Measurements from ENCODE around the gene TAF4.
"Not testable (repeated sequence)": the region's sequence is repeated elsewhere in the genome, so short reads cannot be mapped to it uniquely, and the experiment has no call there.

DNA sequence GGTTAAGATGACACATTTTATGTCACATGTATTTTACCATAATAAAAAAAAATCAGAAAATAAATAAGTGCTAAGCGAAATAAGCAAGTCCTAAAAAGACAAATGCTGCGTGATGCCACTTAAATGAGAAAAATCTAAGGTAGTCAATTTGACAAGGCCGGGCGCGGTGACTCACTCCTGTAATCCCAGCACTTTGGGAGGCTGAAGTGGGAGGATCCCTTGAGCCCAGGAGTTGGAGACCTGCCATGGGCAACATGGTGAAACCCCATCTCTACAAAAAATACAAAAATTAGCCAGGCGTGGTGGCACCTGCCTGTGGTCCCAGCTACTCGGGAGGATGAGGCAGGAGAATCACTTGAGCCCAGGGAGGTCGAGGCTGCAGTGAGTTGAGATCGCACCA is 18.5 kb upstream of the TAF4 start:
- TF ChIP-seq, protein P1, sequence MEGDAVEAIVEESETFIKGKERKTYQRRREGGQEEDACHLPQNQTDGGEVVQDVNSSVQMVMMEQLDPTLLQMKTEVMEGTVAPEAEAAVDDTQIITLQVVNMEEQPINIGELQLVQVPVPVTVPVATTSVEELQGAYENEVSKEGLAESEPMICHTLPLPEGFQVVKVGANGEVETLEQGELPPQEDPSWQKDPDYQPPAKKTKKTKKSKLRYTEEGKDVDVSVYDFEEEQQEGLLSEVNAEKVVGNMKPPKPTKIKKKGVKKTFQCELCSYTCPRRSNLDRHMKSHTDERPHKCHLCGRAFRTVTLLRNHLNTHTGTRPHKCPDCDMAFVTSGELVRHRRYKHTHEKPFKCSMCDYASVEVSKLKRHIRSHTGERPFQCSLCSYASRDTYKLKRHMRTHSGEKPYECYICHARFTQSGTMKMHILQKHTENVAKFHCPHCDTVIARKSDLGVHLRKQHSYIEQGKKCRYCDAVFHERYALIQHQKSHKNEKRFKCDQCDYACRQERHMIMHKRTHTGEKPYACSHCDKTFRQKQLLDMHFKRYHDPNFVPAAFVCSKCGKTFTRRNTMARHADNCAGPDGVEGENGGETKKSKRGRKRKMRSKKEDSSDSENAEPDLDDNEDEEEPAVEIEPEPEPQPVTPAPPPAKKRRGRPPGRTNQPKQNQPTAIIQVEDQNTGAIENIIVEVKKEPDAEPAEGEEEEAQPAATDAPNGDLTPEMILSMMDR (IDR thresholded peaks at IDR 0.05): not testable (repeated sequence)
- TF ChIP-seq, protein P2, sequence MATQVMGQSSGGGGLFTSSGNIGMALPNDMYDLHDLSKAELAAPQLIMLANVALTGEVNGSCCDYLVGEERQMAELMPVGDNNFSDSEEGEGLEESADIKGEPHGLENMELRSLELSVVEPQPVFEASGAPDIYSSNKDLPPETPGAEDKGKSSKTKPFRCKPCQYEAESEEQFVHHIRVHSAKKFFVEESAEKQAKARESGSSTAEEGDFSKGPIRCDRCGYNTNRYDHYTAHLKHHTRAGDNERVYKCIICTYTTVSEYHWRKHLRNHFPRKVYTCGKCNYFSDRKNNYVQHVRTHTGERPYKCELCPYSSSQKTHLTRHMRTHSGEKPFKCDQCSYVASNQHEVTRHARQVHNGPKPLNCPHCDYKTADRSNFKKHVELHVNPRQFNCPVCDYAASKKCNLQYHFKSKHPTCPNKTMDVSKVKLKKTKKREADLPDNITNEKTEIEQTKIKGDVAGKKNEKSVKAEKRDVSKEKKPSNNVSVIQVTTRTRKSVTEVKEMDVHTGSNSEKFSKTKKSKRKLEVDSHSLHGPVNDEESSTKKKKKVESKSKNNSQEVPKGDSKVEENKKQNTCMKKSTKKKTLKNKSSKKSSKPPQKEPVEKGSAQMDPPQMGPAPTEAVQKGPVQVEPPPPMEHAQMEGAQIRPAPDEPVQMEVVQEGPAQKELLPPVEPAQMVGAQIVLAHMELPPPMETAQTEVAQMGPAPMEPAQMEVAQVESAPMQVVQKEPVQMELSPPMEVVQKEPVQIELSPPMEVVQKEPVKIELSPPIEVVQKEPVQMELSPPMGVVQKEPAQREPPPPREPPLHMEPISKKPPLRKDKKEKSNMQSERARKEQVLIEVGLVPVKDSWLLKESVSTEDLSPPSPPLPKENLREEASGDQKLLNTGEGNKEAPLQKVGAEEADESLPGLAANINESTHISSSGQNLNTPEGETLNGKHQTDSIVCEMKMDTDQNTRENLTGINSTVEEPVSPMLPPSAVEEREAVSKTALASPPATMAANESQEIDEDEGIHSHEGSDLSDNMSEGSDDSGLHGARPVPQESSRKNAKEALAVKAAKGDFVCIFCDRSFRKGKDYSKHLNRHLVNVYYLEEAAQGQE (IDR thresholded peaks at IDR 0.05; ENCODE audit: insufficient read depth in 1 of 2, low read depth in 2 of 2, low read length in 1 of 2): not testable (repeated sequence)
- not testable (repeated sequence) for TF ChIP-seq SIN3A (IDR thresholded peaks at IDR 0.05; ENCODE audit: borderline replicate concordance, insufficient read depth, low read depth, low read length); POLR2AphosphoS5 (IDR thresholded peaks at IDR 0.05; ENCODE audit: low read depth, low read length); TCF7L2 (IDR thresholded peaks at IDR 0.05; ENCODE audit: low read depth, low read length)

Data from Panc1 (cell line).